Left cardiac atrium (tissue), 4 donors: ENCODE results near the gene ADAP1. TPM values are rescaled to one million over a fixed set of nuclear protein-coding genes. Genes with fewer than 3 reads are reported as not detected.
A peak's percentile ranks its signal among the peaks of the same experiment; 100 is the strongest.
"Not testable (repeated sequence)": the region's sequence is repeated elsewhere in the genome, so short reads cannot be mapped to it uniquely, and the experiment has no call there.

Experiments used
- ATAC-seq, 2 donors: fragments of 200-7000 bp; cut with Tn5 transposase; one replicate each; pipeline ENCODE4 v1.9.1; 2020; ENCODE audit warnings: mild to moderate bottlenecking in 2 of 2, moderate library complexity in 2 of 2
- DNase-seq: peaks from one replicate; pipeline ENCODE4 v3.0.0-alpha.2; 2020
- intact Hi-C, 2 donors: fragments of 100-400 bp; cut with DNase I; formaldehyde crosslinking; loops; one replicate each; pipeline versions ENCODE4 v1.14.1 to v1.15.1; 2022 to 2023
- total RNA-seq, 2 donors: library from RNA; stranded (reverse); fragmentation: NEBNext Ultra II Directional; extraction: Animal tissue kit (Norgen Biotek cat#: 25700); gene quantifications; one replicate each; pipeline ENCODE4 v1.2.1, GENCODE V29; 2021
- donor health status: DM: no; HTN: yes; CAD: no.
- donor health status: DM: no; HTN: yes; CAD: no; lungs with severe emphysema.
- donor health status: DM: yes; HTN: yes; CAD: no.
- donor health status: Dilated cardiomyopathy.

ADAP1 gene
- total RNA-seq, 2 donors from 2014 or later, result 6.9 to 8.2 TPM

- peak; percentile 15 for DNase-seq
- intact Hi-C loops, result no loop called here
- ATAC-seq, result no peak
Observed at GRCh38 chr7:947391-948210, 6.9 kb downstream of the ADAP1 start.

GRCh38 chr7:946256-946996 is 8.1 kb downstream of the ADAP1 start:
- ATAC-seq (no peak), DNase-seq (peak; percentile 3)
- intact Hi-C loops, result no loop called here

GRCh38 chr7:945556-946255 is 8.8 kb downstream of the ADAP1 start:
- no peak for DNase-seq
- intact Hi-C loops, result no loop called here
- peak in 1 of 2 donors; percentile 32 for ATAC-seq

GRCh38 chr7:945147-945555 is 9.3 kb downstream of the ADAP1 start:
- ATAC-seq (no peak), DNase-seq (peak; percentile 6)
- intact Hi-C loops, result no loop called here

GRCh38 chr7:944744-945143 is 9.7 kb downstream of the ADAP1 start:
- intact Hi-C loops, result no loop called here
- DNase-seq, result no peak
- no peak for ATAC-seq

GRCh38 chr7:943793-944192 is 10.7 kb downstream of the ADAP1 start:
- intact Hi-C loops, DNase-seq, ATAC-seq: not testable (repeated sequence)

GRCh38 chr7:940599-941408 is 13.7 kb downstream of the ADAP1 start:
- no peak for DNase-seq
- no peak for ATAC-seq
- intact Hi-C loops, result no loop called here

- DNase-seq (peak; percentile 1), ATAC-seq (no peak)
- intact Hi-C loops, result no loop called here
Observed at GRCh38 chr7:939843-940242, 14.6 kb downstream of the ADAP1 start.

GRCh38 chr7:938546-939185 is 15.8 kb downstream of the ADAP1 start:
- DNase-seq, result peak; percentile 5
- intact Hi-C loops, result no loop called here
- ATAC-seq, result no peak

- no peak for ATAC-seq
- intact Hi-C loops, result no loop called here
- no peak for DNase-seq
Observed at GRCh38 chr7:937856-938484, 16.5 kb downstream of the ADAP1 start.

- peak; percentile 20 for DNase-seq
- intact Hi-C loops, result no loop called here
Observed at GRCh38 chr7:936386-937054, 18.0 kb downstream of the ADAP1 start.

GRCh38 chr7:935874-936385 is 18.6 kb downstream of the ADAP1 start:
- intact Hi-C loops, result no loop called here
- DNase-seq (peak; percentile 13), ATAC-seq (no peak)

More at GRCh38 chr7:936386-937054, 18.0 kb downstream of the ADAP1 start:
- ATAC-seq, result no peak

GRCh38 chr7:935164-935873 is 19.2 kb downstream of the ADAP1 start:
- DNase-seq (peak; percentile 15), ATAC-seq (no peak)
- intact Hi-C loops, result no loop called here

- intact Hi-C loops, result no loop called here
- ATAC-seq (no peak), DNase-seq (peak; percentile 19)
Observed at GRCh38 chr7:934469-935163, 19.9 kb downstream of the ADAP1 start.

GRCh38 chr7:932651-932975 is 21.9 kb downstream of the ADAP1 start:
- no peak for ATAC-seq
- peak; percentile 13 for DNase-seq
- intact Hi-C loops, result no loop called here

GRCh38 chr7:931871-932650 is 22.4 kb downstream of the ADAP1 start:
- DNase-seq (peak; percentile 12), ATAC-seq (no peak)
- intact Hi-C loops, result no loop called here
